Cardiac muscle cell (in vitro differentiated cells and primary cell): ENCODE measurements around the gene CTNNA3. TPM values are rescaled to one million over a fixed set of nuclear protein-coding genes. Genes with fewer than 3 reads are reported as not detected.
A peak's percentile ranks its signal among the peaks of the same experiment; 100 is the strongest.

Experiments used
- DNase-seq, 2 donors: peaks; one replicate each; pipeline versions ENCODE4 v3.0.0 to v3.0.0-alpha.2; 2010 to 2017; ENCODE audit warnings: low read depth in 1 of 2, low spot score in 1 of 2
- H3K27ac ChIP-seq: fragments of 200-600 bp; sonication (generic); 2 replicates; pipeline ENCODE4 v1.5.1; 2016
- H3K27me3 ChIP-seq: fragments of 200-600 bp; sonication (generic); 2 replicates; pipeline ENCODE4 v1.6.0; 2016; ENCODE audit warnings: control low read depth
- H3K36me3 ChIP-seq: fragments of 200-600 bp; sonication (generic); 2 replicates; pipeline ENCODE4 v1.5.1; 2016; ENCODE audit warnings: control low read depth
- H3K4me1 ChIP-seq: fragments of 200-600 bp; sonication (generic); 2 replicates; pipeline ENCODE4 v1.8.1; 2017; ENCODE audit warnings: low read depth, mild to moderate bottlenecking, mixed run types
- H3K4me3 ChIP-seq: fragments of 200-600 bp; sonication (generic); 2 replicates; pipeline ENCODE4 v1.5.1; 2016; ENCODE audit warnings: mild to moderate bottlenecking
- H3K9me3 ChIP-seq: fragments of 200-600 bp; sonication (generic); 2 replicates; pipeline ENCODE4 v1.5.1; 2017; ENCODE audit warnings: low read depth, mild to moderate bottlenecking, control low read depth
- CTCF ChIP-seq: IDR thresholded peaks from 2 replicates; pipeline ENCODE4 v1.5.1; 2012; ENCODE audit warnings: low read depth, mild to moderate bottlenecking, low read length
- polyA plus RNA-seq: library from polyadenylated mRNA; unstranded; fragments of >200 nt; fragmentation: Nextera tagmentation; extraction: Ambion mirVana; gene quantifications from 2 replicates; pipeline ENCODE4 v1.2.1, GENCODE V29; 2016
- total RNA-seq: library from RNA; depleted of rRNA; stranded (reverse); fragments of >200 nt; gene quantifications from 2 replicates; pipeline ENCODE4 v1.2.3, GENCODE V29; 2016

The CTNNA3 gene
- total and polyA plus RNA-seq, 2 experiments from 2014 or later = 55.8 to 71.7 TPM

GRCh38 chr10:66144016-66144415 lies 1552.0 kb downstream of the CTNNA3 start:
- no peak for TF ChIP-seq CTCF
- DNase-seq = no peak
- H3K27me3 ChIP-seq = no peaks in the 10 kb centered on the region
- no peaks in the 10 kb centered on the region for H3K9me3 ChIP-seq
- no peak overlapping the region for H3K4me3 ChIP-seq
- H3K4me1 ChIP-seq = no peaks in the 10 kb centered on the region
- H3K27ac ChIP-seq = no peak overlapping the region
- H3K36me3 ChIP-seq = no peaks in the 10 kb centered on the region

- Histone ChIP-seq H3K36me3 (no peaks in the 10 kb centered on the region), H3K4me3 (no peak overlapping the region), H3K27me3 (no peaks in the 10 kb centered on the region), H3K4me1 (no peaks in the 10 kb centered on the region), H3K9me3 (no peaks in the 10 kb centered on the region), H3K27ac (no peak overlapping the region)
- TF ChIP-seq CTCF = no peak
- no peak for DNase-seq
These were observed 1593.2 kb downstream of the CTNNA3 start for GRCh38 chr10:66102756-66103155.

- no peak overlapping the region for H3K4me3 ChIP-seq
- no peaks in the 10 kb centered on the region for H3K9me3 ChIP-seq
- no peaks in the 10 kb centered on the region for H3K4me1 ChIP-seq
- H3K36me3 ChIP-seq = no peaks in the 10 kb centered on the region
- no peak for TF ChIP-seq CTCF
- no peak overlapping the region for H3K27ac ChIP-seq
- no peak for DNase-seq
- no peaks in the 10 kb centered on the region for H3K27me3 ChIP-seq
These were observed 1597.2 kb downstream of the CTNNA3 start for GRCh38 chr10:66098595-66099480.

- no peak overlapping the region for H3K4me3 ChIP-seq
- H3K27me3 ChIP-seq = no peaks in the 10 kb centered on the region
- H3K9me3 ChIP-seq = no peaks in the 10 kb centered on the region
- TF ChIP-seq CTCF = no peak
- no peaks in the 10 kb centered on the region for H3K4me1 ChIP-seq
- H3K27ac ChIP-seq = no peak overlapping the region
- no peaks in the 10 kb centered on the region for H3K36me3 ChIP-seq
- DNase-seq = no peak
These were observed 1600.4 kb downstream of the CTNNA3 start for GRCh38 chr10:66095610-66096009.

GRCh38 chr10:66085906-66086305 lies 1610.1 kb downstream of the CTNNA3 start:
- no peaks in the 10 kb centered on the region for H3K9me3 ChIP-seq
- H3K27me3 ChIP-seq = no peaks in the 10 kb centered on the region
- no peak for TF ChIP-seq CTCF
- H3K27ac ChIP-seq = no peak overlapping the region
- H3K4me1 ChIP-seq = no peaks in the 10 kb centered on the region
- DNase-seq = peak in 1 of 2 donors; percentile 3
- no peak overlapping the region for H3K4me3 ChIP-seq
- H3K36me3 ChIP-seq = no peaks in the 10 kb centered on the region
